Peyer's patch (tissue), 4 donors: Measurements from ENCODE around the gene HIGD2A. TPM values are rescaled to one million over a fixed set of nuclear protein-coding genes. Genes with fewer than 3 reads are reported as not detected.
A peak's percentile ranks its signal among the peaks of the same experiment; 100 is the strongest.

ENCODE experiments used
- DNase-seq, 3 donors: peaks; one replicate each; pipeline ENCODE4 v3.0.0-alpha.2; 2017 to 2019
- H3K27ac ChIP-seq, 4 donors: fragments of 200-600 bp; sonication (generic); one replicate each; pipeline ENCODE4 v1.5.1; 2016 to 2019
- H3K27me3 ChIP-seq, 2 donors: fragments of 200-600 bp; sonication (generic); one replicate each; pipeline ENCODE4 v1.5.1; 2019
- H3K36me3 ChIP-seq, 3 donors: fragments of 200-600 bp; sonication (generic); one replicate each; pipeline ENCODE4 v1.5.1; 2016 to 2019
- H3K4me1 ChIP-seq, 4 donors: fragments of 200-600 bp; sonication (generic); one replicate each; pipeline ENCODE4 v1.5.1; 2016 to 2019
- H3K4me3 ChIP-seq, 4 donors: fragments of 200-600 bp; sonication (generic); 1 replicate in 3 of 4; 2 replicates in 1 of 4; pipeline ENCODE4 v1.5.1; 2016 to 2019; ENCODE audit warnings: mild to moderate bottlenecking in 1 of 4
- H3K9me3 ChIP-seq, 4 donors: fragments of 200-600 bp; sonication (generic); one replicate each; pipeline ENCODE4 v1.5.1; 2016 to 2019; ENCODE audit warnings: mild to moderate bottlenecking in 1 of 4
- CTCF ChIP-seq, 6 experiments: fragments of 450-650 bp in 4 of 6; fragments of 200-600 bp in 2 of 6; sonication (generic) in 1 of 6; IDR thresholded peaks; one replicate each; pipeline ENCODE4 v1.5.1; 2017 to 2019; ENCODE audit warnings: antibody characterized with exemption in 6 of 6, mild to moderate bottlenecking in 3 of 6, moderate library complexity in 1 of 6
- POLR2A ChIP-seq, 2 donors: fragments of 450-650 bp; IDR thresholded peaks; one replicate each; pipeline ENCODE4 v1.5.1; 2017; ENCODE audit warnings: antibody characterized with exemption in 2 of 2, mild to moderate bottlenecking in 2 of 2, moderate library complexity in 2 of 2
- total RNA-seq, 4 donors: library from RNA; depleted of rRNA; stranded (reverse); fragments of >200 nt; gene quantifications; one replicate each; pipeline ENCODE4 v1.1.0, GENCODE V29; 2016

Gene HIGD2A
- total RNA-seq, 4 donors from 2014 or later, result 92.4 to 168 (median 140) TPM

GRCh38 chr5:176371621-176372539 lies 16.7 kb upstream of the HIGD2A start:
- no peak overlapping the region for H3K4me3 ChIP-seq
- no peak overlapping the region for H3K27ac ChIP-seq

DNA sequence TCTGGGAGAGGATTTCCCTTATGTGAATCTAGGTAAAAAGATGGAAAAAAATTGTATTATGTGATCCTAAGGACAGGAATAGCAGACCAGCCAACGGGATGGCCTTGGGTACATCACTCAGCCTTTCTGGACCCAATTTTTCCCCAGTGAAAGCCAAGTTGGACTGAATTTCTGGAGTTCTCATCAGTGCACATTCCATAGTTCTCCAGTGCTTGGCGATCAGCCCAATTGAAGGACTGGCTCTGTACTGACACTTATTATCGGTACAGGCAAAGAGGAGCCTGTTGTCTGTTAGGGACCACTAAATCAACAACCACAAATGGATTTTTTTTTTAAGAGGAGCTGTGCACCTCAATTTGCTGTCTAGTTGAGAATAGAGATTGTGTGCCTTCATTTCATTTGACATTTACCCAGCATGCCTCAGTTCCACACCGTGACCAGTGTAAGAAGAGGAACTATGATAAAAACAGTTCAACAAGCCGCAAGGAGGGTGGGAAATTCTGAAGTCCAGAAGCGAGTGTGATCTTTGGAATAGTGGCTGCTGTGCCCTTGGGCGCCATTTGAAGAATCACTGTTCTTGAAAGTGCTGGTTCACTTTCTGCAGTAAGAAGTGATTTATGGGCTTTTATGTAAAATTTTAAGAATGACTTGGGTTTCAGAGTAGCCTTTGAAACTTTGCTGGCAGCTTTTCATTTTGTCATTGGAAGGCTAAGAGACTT lies 15.3 kb upstream of the HIGD2A start:
- Histone ChIP-seq H3K9me3 (no peaks in the 10 kb centered on the region), H3K4me1 (no peaks in the 10 kb centered on the region), H3K27ac (no peak overlapping the region), H3K27me3 (no peaks in the 10 kb centered on the region), H3K4me3 (no peak overlapping the region), H3K36me3 (no peaks in the 10 kb centered on the region)
- TF ChIP-seq POLR2A (IDR thresholded peaks at IDR 0.05), result no peak
- TF ChIP-seq CTCF (IDR thresholded peaks at IDR 0.05), result no peak
- no peak for DNase-seq

More at GRCh38 chr5:176371621-176372539, 16.7 kb upstream of the HIGD2A start:
- H3K36me3 ChIP-seq, result no peaks in the 10 kb centered on the region
- no peak for TF ChIP-seq CTCF (IDR thresholded peaks at IDR 0.05)
- TF ChIP-seq POLR2A (IDR thresholded peaks at IDR 0.05), result no peak
- no peaks in the 10 kb centered on the region for H3K27me3 ChIP-seq
- no peaks in the 10 kb centered on the region for H3K4me1 ChIP-seq
- no peaks in the 10 kb centered on the region for H3K9me3 ChIP-seq
- DNase-seq, result peak in 1 of 3 donors; percentile 29

GRCh38 chr5:176379881-176380280 lies 8.7 kb upstream of the HIGD2A start:
- no peak for DNase-seq
- no peak overlapping the region for H3K4me3 ChIP-seq
- H3K9me3 ChIP-seq, result no peaks in the 10 kb centered on the region
- peaks cover 0 to 38% (median 0%) of the 10 kb centered on the region in 3 donors for H3K36me3 ChIP-seq
- no peaks in the 10 kb centered on the region for H3K4me1 ChIP-seq
- no peak overlapping the region for H3K27ac ChIP-seq
- TF ChIP-seq POLR2A (IDR thresholded peaks at IDR 0.05) (no peak), CTCF (IDR thresholded peaks at IDR 0.05) (no peak)
- H3K27me3 ChIP-seq, result no peaks in the 10 kb centered on the region

GRCh38 chr5:176381423-176381822 lies 7.1 kb upstream of the HIGD2A start:
- DNase-seq, result no peak
- Histone ChIP-seq H3K4me1 (peaks cover 0 to 2% (median 0%) of the 10 kb centered on the region in 4 donors), H3K27me3 (no peaks in the 10 kb centered on the region), H3K36me3 (peaks cover 0 to 45% (median 0%) of the 10 kb centered on the region in 3 donors), H3K27ac (peak overlapping the region in 1 of 4 donors; percentile 6), H3K9me3 (no peaks in the 10 kb centered on the region), H3K4me3 (no peak overlapping the region)
- no peak for TF ChIP-seq POLR2A (IDR thresholded peaks at IDR 0.05)
- no peak for TF ChIP-seq CTCF (IDR thresholded peaks at IDR 0.05)

DNA sequence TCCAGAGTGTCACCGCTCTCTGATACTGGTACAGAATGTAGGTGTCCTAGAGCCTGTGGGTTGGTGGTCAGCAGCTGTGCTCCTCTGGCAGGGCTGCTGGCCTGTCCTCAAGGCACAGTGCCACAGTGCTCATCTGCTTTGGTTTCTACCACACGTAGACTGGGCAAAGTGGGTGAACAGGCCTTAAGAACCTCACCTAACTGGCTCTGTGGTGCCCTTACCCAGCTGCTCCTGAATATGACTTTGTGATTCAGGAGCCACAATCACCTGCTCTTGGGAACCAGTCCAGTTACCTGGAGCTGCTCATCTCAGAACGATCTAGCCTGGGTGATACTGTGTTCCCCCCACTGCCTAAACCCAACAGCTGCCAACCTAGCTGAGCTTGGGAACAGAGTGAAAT lies 6.6 kb upstream of the HIGD2A start:
- no peak for TF ChIP-seq POLR2A (IDR thresholded peaks at IDR 0.05)
- TF ChIP-seq CTCF (IDR thresholded peaks at IDR 0.05), result no peak
- Histone ChIP-seq H3K4me3 (no peak overlapping the region), H3K9me3 (no peaks in the 10 kb centered on the region), H3K27ac (peak overlapping the region in 1 of 4 donors; percentile 6), H3K4me1 (peaks cover 0 to 8% (median under 1%) of the 10 kb centered on the region in 4 donors), H3K27me3 (no peaks in the 10 kb centered on the region), H3K36me3 (peaks cover 0 to 45% (median 0%) of the 10 kb centered on the region in 3 donors)
- DNase-seq, result no peak
